GM19467 (cell line): ENCODE results near the gene IPO5.
"Not testable (repeated sequence)": the region's sequence is repeated elsewhere in the genome, so short reads cannot be mapped to it uniquely, and the experiment has no call there.

Experiments
- ATAC-seq: cut with Tn5 transposase; IDR thresholded peaks from one replicate; pipeline ENCODE4 v1.9.1; 2021; ENCODE audit warnings: mild to moderate bottlenecking, moderate library complexity; ENCODE audit not compliant: unreplicated experiment

Gene IPO5

GRCh38 chr13:98007001-98007400 is 53.5 kb downstream of the IPO5 start:
- no peak for ATAC-seq

GRCh38 chr13:98013241-98013640 is 59.8 kb downstream of the IPO5 start:
- no peak for ATAC-seq

GRCh38 chr13:98014766-98015165 is 61.3 kb downstream of the IPO5 start:
- ATAC-seq, result no peak

- no peak for ATAC-seq
Measured at GRCh38 chr13:98018293-98018692, 64.8 kb downstream of the IPO5 start.

GRCh38 chr13:98019186-98019585 is 65.7 kb downstream of the IPO5 start:
- no peak for ATAC-seq

- ATAC-seq, result no peak
Measured at GRCh38 chr13:98020271-98020670, 66.8 kb downstream of the IPO5 start.

GRCh38 chr13:98022210-98022609 is 68.7 kb downstream of the IPO5 start:
- ATAC-seq, result no peak

- ATAC-seq, result no peak
Measured at GRCh38 chr13:98025480-98026025, 72.1 kb downstream of the IPO5 start.

GRCh38 chr13:98026457-98026857 is 73.0 kb downstream of the IPO5 start:
- ATAC-seq, result no peak

GRCh38 chr13:98032168-98032567 is 78.7 kb downstream of the IPO5 start:
- ATAC-seq, result no peak

- ATAC-seq, result no peak
Measured at GRCh38 chr13:98033277-98034247, 80.1 kb downstream of the IPO5 start.

- no peak for ATAC-seq
Measured at GRCh38 chr13:98035373-98035772, 81.9 kb downstream of the IPO5 start.

GRCh38 chr13:98036564-98037302 is 83.3 kb downstream of the IPO5 start:
- not testable (repeated sequence) for ATAC-seq

GRCh38 chr13:98039261-98039660 is 85.8 kb downstream of the IPO5 start:
- ATAC-seq, result no peak

GRCh38 chr13:98039964-98040363 is 86.5 kb downstream of the IPO5 start:
- no peak for ATAC-seq

GRCh38 chr13:98041081-98041820 is 87.8 kb downstream of the IPO5 start:
- ATAC-seq, result no peak

GRCh38 chr13:98044301-98044700 is 90.8 kb downstream of the IPO5 start:
- ATAC-seq, result no peak

GRCh38 chr13:98047785-98048184 is 94.3 kb downstream of the IPO5 start:
- ATAC-seq, result not testable (repeated sequence)

- no peak for ATAC-seq
Measured at GRCh38 chr13:98048265-98048664, 94.8 kb downstream of the IPO5 start.

GRCh38 chr13:98050041-98050466 is 96.6 kb downstream of the IPO5 start:
- no peak for ATAC-seq

- ATAC-seq, result no peak
Measured at GRCh38 chr13:98052412-98052811, 98.9 kb downstream of the IPO5 start.
